Skeletal muscle satellite cell (primary cell): ENCODE data around the gene B4GALT5.

Experiments used
- H3K27me3 ChIP-seq: 2 replicates; pipeline ENCODE4 v1.7.0; 2013; ENCODE audit warnings: low read length; ENCODE audit not compliant: control insufficient read depth, insufficient read depth
- H3K36me3 ChIP-seq: 2 replicates; pipeline ENCODE4 v1.7.0; 2013; ENCODE audit warnings: mild to moderate bottlenecking, control low read depth, low read length; ENCODE audit not compliant: insufficient read depth
- H3K4me1 ChIP-seq: 2 replicates; pipeline ENCODE4 v1.7.0; 2013; ENCODE audit warnings: low read length; ENCODE audit not compliant: control insufficient read depth, insufficient read depth
- H3K4me2 ChIP-seq: 2 replicates; pipeline ENCODE4 v1.7.0; 2013; ENCODE audit warnings: mild to moderate bottlenecking, low read length
- H3K4me3 ChIP-seq: 2 replicates; pipeline ENCODE4 v1.7.0; 2013; ENCODE audit warnings: low read length
- H3K9ac ChIP-seq: 2 replicates; pipeline ENCODE4 v1.7.0; 2013; ENCODE audit warnings: mild to moderate bottlenecking, low read depth, low read length, moderate library complexity
- H3K9me3 ChIP-seq: replicated peaks from 2 replicates; pipeline ENCODE4 v1.7.0; 2013; ENCODE audit warnings: mild to moderate bottlenecking, control low read depth, low read length

Gene B4GALT5

DNA sequence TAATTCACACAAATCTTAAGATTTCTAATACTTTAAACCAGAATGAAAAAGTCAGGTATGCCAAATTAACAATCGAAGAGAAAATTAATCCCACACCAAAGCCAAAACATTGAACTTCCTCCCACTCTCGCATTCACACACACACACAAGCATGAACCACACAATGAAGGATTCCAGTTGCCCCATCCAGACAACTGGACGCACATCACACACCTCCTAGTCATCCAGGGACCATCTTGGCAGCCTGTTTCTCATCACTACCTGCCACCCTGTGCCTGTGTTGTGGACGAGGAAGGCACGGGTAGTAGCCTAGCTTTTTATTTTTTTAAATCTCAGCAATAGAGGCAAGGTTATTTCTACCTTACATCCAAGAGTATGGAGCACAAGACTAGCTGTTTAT, 15.2 kb downstream of the B4GALT5 start:
- peaks cover 66% of the 10 kb centered on the region for H3K4me1 ChIP-seq

DNA sequence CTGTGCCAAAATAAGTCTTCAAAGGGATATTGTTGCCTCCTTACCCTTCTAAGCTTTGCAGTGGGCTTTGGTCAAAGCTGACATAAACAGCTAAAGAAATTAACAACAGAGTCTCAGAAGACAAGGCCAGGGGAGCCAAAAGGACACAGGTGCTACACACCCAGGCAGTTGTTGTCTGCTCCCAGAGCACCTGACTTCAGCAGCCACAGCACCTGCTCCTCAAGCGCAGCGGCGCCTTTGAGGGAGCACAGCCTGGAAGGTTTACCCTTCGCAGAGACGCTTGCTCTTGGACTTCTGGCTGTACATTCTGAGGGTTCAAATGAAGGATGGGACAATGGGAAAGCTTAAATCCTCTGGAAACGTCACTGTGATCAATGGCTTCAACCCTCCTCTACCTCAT, 16.6 kb downstream of the B4GALT5 start:
- Histone ChIP-seq H3K36me3 (no peaks in the 10 kb centered on the region), H3K4me1 (peaks cover 55% of the 10 kb centered on the region), H3K9ac (no peak overlapping the region), H3K4me3 (no peak overlapping the region), H3K9me3 (no peaks in the 10 kb centered on the region), H3K27me3 (no peaks in the 10 kb centered on the region), H3K4me2 (no peak overlapping the region)

More for the DNA sequence above, 15.2 kb downstream of the B4GALT5 start:
- Histone ChIP-seq H3K4me2 (no peak overlapping the region), H3K4me3 (no peak overlapping the region), H3K36me3 (no peaks in the 10 kb centered on the region), H3K9ac (no peak overlapping the region), H3K9me3 (no peaks in the 10 kb centered on the region), H3K27me3 (no peaks in the 10 kb centered on the region)

DNA sequence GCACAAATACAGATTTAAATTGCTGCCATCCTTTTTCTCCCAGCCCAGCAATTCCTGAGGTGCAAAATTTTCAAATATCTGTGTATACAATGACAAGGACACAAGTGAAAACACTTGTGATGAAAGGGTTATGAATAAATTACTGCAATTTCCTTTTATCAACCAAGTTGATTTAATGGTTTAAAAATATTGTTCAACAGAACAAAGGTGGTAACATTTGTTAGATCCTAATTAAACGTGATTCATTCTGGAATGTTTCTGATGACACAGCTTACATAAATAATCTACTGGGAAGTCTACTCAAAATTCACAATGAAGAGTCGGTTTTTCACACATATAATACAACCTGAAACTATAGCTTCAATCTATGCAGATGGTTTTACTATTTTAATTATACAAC, 17.1 kb downstream of the B4GALT5 start:
- H3K36me3 ChIP-seq = no peaks in the 10 kb centered on the region
- H3K9ac ChIP-seq = no peak overlapping the region

DNA sequence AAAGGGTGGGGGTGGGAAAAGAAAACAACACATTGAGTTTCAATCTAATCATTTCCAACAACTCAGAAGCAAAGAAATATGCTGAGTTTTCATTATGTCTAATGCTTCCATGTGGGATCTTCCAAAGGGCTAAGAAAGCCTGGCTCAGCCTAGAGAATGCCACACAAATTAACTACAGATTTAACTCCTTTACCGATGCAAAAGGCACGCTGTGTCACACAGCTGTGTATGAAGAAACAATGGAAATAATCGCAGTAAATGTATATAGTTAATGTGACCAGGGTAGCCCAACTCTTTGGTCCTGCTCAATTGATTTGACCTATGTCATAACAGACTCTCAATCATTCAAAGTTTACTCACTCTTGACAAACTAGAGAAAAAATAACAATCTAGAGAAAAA, 17.8 kb downstream of the B4GALT5 start:
- Histone ChIP-seq H3K4me2 (no peak overlapping the region), H3K4me1 (peaks cover 48% of the 10 kb centered on the region), H3K9ac (no peak overlapping the region), H3K27me3 (no peaks in the 10 kb centered on the region), H3K36me3 (no peaks in the 10 kb centered on the region), H3K9me3 (no peaks in the 10 kb centered on the region), H3K4me3 (no peak overlapping the region)

More for the DNA sequence above, 17.1 kb downstream of the B4GALT5 start:
- H3K9me3 ChIP-seq = no peaks in the 10 kb centered on the region
- H3K27me3 ChIP-seq = no peaks in the 10 kb centered on the region
- H3K4me1 ChIP-seq = peaks cover 51% of the 10 kb centered on the region
- H3K4me3 ChIP-seq = no peak overlapping the region
- no peak overlapping the region for H3K4me2 ChIP-seq

DNA sequence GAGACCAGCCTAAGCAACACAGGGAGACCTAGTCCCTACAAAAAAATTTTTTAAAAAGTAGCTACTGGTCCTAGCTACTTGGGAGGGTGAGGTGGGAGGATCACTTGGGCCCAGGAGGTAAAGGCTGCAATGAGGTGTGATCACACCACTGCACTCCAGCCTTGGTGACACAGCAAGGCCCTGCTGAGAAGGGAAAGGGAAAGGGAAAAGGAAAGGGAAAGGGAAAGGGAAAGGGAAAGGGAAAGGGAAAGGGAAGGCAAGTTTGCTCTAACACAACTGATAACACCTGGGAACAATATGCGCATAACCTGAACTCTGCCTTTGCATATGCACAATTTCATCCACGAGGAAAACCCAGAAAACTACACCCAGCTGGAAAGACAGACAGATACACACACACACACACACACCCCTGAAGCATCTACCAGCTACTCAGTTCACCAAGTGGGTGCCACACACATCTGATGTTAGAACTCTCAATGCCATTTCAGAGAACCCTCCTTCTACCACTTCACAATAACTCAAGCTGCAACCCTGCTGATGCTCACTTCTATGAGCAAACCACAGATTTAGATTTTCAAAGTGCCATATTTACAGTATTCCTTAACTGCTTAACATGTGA, 19.1 kb downstream of the B4GALT5 start:
- H3K4me1 ChIP-seq = peaks cover 37% of the 10 kb centered on the region
- H3K9ac ChIP-seq = no peak overlapping the region
- H3K4me3 ChIP-seq = no peak overlapping the region
- H3K36me3 ChIP-seq = no peaks in the 10 kb centered on the region
- H3K9me3 ChIP-seq = no peaks in the 10 kb centered on the region
- H3K27me3 ChIP-seq = no peaks in the 10 kb centered on the region
- no peak overlapping the region for H3K4me2 ChIP-seq

DNA sequence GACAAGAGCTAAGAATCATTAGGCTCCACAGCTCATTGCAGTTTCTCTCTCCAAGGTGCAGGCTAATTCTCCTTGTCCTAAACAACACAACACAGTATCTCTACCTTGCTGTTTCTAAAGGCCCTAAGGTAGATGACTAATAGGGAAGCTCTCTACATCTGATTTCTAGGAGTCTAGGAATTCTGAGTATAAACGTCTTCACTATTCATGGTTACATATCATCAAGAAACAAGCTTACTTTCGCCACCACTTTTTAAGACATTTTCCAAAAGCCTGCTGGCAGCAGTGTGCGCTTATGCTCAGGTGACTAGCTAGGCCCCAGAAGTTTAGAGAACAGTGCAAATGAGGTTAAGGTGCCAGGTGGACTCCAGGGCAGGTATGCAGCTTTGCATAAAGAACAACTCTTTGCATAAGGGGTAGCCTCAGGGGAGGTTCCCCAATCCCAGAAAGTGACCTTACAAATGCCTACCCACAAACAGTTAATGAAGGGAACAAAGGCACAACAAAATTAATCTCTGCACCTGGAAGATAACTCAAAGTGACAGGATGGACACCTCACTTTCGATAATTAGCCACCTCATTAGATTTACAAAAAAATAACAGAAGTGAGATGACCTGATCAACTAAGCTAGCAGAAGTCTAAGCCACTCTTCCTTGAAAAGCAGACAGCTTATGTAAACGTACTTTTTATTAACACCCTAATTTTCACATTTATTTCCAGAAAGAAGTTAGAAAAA, 20.1 kb downstream of the B4GALT5 start:
- peaks cover 27% of the 10 kb centered on the region for H3K4me1 ChIP-seq
- H3K9ac ChIP-seq = no peak overlapping the region
- no peak overlapping the region for H3K4me3 ChIP-seq
- no peaks in the 10 kb centered on the region for H3K27me3 ChIP-seq
- no peaks in the 10 kb centered on the region for H3K36me3 ChIP-seq
- no peaks in the 10 kb centered on the region for H3K9me3 ChIP-seq
- H3K4me2 ChIP-seq = no peak overlapping the region

DNA sequence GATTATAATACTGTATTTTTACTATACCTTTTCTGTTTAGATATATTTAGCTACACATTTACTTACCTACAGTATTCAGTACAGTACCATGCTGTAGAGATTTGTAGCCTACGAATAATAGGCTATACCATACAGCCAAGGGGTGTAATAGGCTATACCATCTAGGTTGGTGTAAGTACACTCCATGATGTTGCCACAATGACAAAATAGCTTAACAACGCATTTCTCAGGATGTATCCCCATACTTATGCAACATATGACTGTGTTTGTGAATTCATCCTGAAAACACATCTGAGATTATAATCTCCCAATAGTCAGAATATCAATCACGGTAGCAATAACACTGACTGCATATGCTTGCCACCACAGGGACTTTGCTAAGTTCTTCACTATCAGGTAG, 20.7 kb downstream of the B4GALT5 start:
- H3K9ac ChIP-seq = no peak overlapping the region
- no peaks in the 10 kb centered on the region for H3K36me3 ChIP-seq
- H3K4me3 ChIP-seq = no peak overlapping the region
- no peaks in the 10 kb centered on the region for H3K27me3 ChIP-seq
- H3K9me3 ChIP-seq = no peaks in the 10 kb centered on the region
- H3K4me1 ChIP-seq = peaks cover 28% of the 10 kb centered on the region
- no peak overlapping the region for H3K4me2 ChIP-seq

DNA sequence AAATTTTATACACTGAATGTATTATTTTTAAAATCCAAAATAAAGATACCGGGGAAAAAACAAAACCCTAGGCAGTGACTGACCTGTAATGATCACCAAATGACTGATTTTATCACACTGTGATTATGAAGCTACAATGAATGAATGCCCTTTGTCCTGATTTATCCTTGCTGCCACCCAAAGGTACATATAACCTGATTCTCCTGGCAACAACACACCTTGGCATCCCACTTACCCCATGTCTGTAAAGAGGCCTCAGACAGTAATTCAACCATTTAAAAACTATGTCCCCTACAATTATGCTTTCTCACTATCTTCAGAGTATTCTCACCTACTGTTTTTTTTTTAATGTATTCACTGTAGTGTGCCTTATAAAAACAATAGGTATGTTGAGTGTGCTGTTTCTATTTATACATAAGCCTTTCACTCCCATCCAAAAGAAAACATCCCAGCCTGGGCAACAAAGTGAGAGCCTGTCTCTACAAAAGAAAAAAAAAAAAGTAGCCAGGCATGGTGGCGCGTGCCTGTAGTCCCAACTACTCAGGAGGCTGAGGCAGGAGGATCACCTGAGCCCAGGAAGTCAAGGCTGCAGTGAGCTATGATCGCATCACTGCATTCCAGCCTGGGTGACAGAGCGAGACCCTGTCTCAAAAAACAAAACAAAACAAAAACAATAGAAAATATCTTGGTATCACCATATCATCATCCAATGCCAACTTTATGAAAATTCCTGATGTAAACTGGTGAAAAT, 21.7 kb downstream of the B4GALT5 start:
- H3K9ac ChIP-seq = no peak overlapping the region

DNA sequence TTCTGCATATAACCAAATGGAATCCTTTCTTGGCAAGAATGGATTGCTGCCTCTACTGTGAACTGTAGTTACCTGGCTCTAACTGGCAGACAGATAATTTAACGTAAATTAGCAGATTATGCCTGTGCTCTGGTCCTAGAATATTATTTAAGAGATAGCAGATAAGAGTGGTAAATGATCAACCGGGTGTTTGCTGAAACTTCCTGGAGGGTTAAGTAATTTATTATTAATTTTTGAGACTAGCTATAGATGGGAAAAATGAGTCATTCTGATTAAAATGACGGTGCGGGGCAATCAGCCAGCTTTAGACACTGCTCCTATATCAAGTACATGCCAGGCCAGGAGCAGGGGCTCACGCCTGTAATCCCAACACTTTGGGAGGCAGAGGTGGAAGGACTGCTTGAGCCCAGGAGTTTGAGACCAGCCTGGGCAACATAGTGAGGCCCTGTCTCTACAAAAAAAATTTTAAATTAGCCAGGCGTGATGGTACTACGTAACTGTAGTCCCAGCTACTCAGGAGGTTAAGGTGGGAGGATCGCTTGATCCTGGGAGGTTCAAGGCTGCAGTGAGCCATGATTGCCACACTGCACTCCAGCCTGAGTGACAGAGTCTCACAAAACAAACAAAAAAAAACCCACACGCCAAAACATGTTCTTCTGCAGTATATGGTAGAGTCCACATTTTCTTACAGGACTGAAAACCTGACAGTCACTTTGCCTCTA, 22.6 kb downstream of the B4GALT5 start:
- Histone ChIP-seq H3K4me1 (peaks cover 19% of the 10 kb centered on the region), H3K9ac (no peak overlapping the region), H3K27me3 (no peaks in the 10 kb centered on the region), H3K4me2 (no peak overlapping the region), H3K9me3 (no peaks in the 10 kb centered on the region), H3K4me3 (no peak overlapping the region), H3K36me3 (no peaks in the 10 kb centered on the region)

More for the DNA sequence above, 21.7 kb downstream of the B4GALT5 start:
- Histone ChIP-seq H3K4me2 (no peak overlapping the region), H3K4me1 (peaks cover 25% of the 10 kb centered on the region), H3K27me3 (no peaks in the 10 kb centered on the region), H3K4me3 (no peak overlapping the region), H3K36me3 (no peaks in the 10 kb centered on the region), H3K9me3 (no peaks in the 10 kb centered on the region)

DNA sequence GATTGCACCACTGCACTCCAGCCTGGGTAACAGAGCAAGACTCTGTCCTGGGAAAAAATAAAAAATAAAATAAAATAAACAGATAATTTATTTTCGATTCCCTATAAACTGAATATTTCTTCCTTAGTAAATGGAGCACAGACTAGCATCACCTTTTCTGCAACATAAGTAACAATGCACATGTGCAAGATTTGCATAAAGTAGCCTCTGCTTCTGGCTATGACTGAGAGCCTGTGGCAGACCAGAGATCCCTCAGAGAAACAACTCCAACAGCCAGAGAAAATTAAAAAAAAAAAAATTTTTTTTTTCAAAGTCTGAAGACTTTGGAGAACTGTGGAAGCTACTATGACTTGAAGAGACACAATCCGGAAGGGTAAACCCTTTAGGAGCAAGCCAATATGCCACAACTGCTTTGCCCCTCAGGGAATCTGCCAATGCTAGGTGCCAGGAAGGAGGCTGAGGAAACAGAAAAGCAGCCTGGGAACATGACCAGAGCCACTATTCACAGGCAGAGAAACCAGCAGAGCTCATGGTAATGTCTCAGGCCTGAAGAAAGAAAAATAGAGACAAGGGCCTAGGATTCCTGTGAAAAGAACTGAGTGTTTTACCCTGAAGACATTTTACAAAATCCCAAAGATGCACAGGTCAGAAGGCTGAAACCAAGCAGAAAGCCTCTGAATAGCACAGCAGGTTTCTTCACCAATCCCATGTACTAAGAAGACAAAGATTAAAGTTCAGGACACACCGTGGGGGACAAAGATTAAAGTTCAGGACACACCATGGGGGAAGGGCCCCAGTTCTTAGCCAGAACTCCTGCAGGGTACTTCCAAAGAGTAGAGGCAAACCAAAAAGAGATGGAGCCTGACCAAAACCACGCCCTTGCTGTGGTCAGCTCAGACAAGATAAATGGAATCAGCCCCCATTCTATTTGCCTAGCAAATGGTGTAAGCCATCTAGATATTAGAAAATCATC, 25.8 kb downstream of the B4GALT5 start:
- Histone ChIP-seq H3K4me3 (no peak overlapping the region), H3K9ac (no peak overlapping the region), H3K9me3 (no peaks in the 10 kb centered on the region), H3K27me3 (no peaks in the 10 kb centered on the region), H3K36me3 (no peaks in the 10 kb centered on the region), H3K4me1 (peaks cover 32% of the 10 kb centered on the region), H3K4me2 (no peak overlapping the region)
